OCI-LY3 (cell line): ENCODE data around the gene DMWD.

ENCODE experiments used
- H2AFZ ChIP-seq: fragments of 200-600, 300-600 bp; shearing (Covaris generic); 2 replicates; pipeline ENCODE4 v1.6.0; 2014; ENCODE audit warnings: antibody characterized with exemption, low read depth, low read length
- H3K27ac ChIP-seq: fragments of 200-600, 300-600 bp; sonication (generic); 2 replicates; pipeline ENCODE4 v1.5.1; 2014; ENCODE audit warnings: mild to moderate bottlenecking, low read length, moderate library complexity, mixed read lengths
- H3K27me3 ChIP-seq: fragments of 200-600, 300-600 bp; sonication (generic); 2 replicates; pipeline ENCODE4 v1.6.1; 2014; ENCODE audit warnings: low read depth, low read length, mixed read lengths
- H3K36me3 ChIP-seq: fragments of 200-600, 300-600 bp; sonication (generic); replicated peaks from 2 replicates; pipeline ENCODE3; 2014; ENCODE audit warnings: low read depth, low read length, mixed read lengths
- H3K4me1 ChIP-seq: fragments of 300-600, 200-600 bp; sonication (generic); 2 replicates; pipeline ENCODE4 v1.6.1; 2014; ENCODE audit warnings: low read length, mixed read lengths
- H3K4me2 ChIP-seq: fragments of 200-600, 300-600 bp; sonication (generic); 2 replicates; pipeline ENCODE4 v1.6.1; 2014; ENCODE audit warnings: low read length, mixed read lengths
- H3K4me3 ChIP-seq: fragments of 300-600, 200-600 bp; sonication (generic); 2 replicates; pipeline ENCODE4 v1.5.1; 2014; ENCODE audit warnings: antibody characterized with exemption, mild to moderate bottlenecking, low read length, moderate library complexity
- H3K79me2 ChIP-seq: fragments of 300-600, 200-600 bp; shearing (Covaris generic); 2 replicates; pipeline ENCODE4 v1.6.1; 2014; ENCODE audit warnings: mild to moderate bottlenecking, low read length, mixed read lengths
- H3K9ac ChIP-seq: fragments of 300-600, 200-600 bp; shearing (Covaris generic); 2 replicates; pipeline ENCODE4 v1.6.0; 2014; ENCODE audit warnings: mild to moderate bottlenecking, low read length, moderate library complexity
- H3K9me3 ChIP-seq: fragments of 200-600, 300-600 bp; shearing (Covaris generic); 2 replicates; pipeline ENCODE4 v1.6.1; 2014; ENCODE audit warnings: low read length, mixed read lengths; ENCODE audit not compliant: insufficient read depth
- H4K20me1 ChIP-seq: fragments of 200-600, 300-600 bp; sonication (generic); 2 replicates; pipeline ENCODE4 v1.6.1; 2016; ENCODE audit warnings: low read length, mixed read lengths; ENCODE audit not compliant: insufficient read depth
- CTCF ChIP-seq: fragments of 200-600, 300-600 bp; sonication (generic); IDR thresholded peaks from 2 replicates; pipeline ENCODE4 v1.5.1; 2014; ENCODE audit warnings: antibody characterized with exemption, low read length, low read depth
- EZH2phosphoT487 ChIP-seq: fragments of 200-600 bp; shearing (Covaris generic); IDR thresholded peaks from 2 replicates; pipeline ENCODE4 v1.6.1; 2018; ENCODE audit warnings: antibody characterized with exemption, mixed run types, low read depth

DMWD gene

GRCh38 chr19:45828523-45828922 is 35.9 kb upstream of the DMWD start:
- H3K4me3 ChIP-seq: no peak overlapping the region
- H3K36me3 ChIP-seq: peaks cover 84% of the 10 kb centered on the region

GRCh38 chr19:45827459-45828093 is 34.9 kb upstream of the DMWD start:
- Histone ChIP-seq H3K36me3 (peaks cover 93% of the 10 kb centered on the region), H3K4me3 (no peak overlapping the region), H3K4me1 (no peaks in the 10 kb centered on the region), H3K4me2 (no peak overlapping the region), H3K27ac (no peak overlapping the region), H3K27me3 (no peaks in the 10 kb centered on the region), H3K79me2 (no peaks in the 10 kb centered on the region), H3K9ac (no peak overlapping the region), H2AFZ (no peak overlapping the region), H4K20me1 (no peaks in the 10 kb centered on the region), H3K9me3 (no peaks in the 10 kb centered on the region)
- TF ChIP-seq EZH2phosphoT487 (no peak), CTCF (no peak)

More at GRCh38 chr19:45828523-45828922, 35.9 kb upstream of the DMWD start:
- no peak overlapping the region for H3K27ac ChIP-seq
- H3K9me3 ChIP-seq: no peaks in the 10 kb centered on the region
- TF ChIP-seq CTCF (no peak), EZH2phosphoT487 (no peak)
- H3K27me3 ChIP-seq: no peaks in the 10 kb centered on the region
- H3K4me2 ChIP-seq: no peak overlapping the region
- H3K79me2 ChIP-seq: no peaks in the 10 kb centered on the region
- no peaks in the 10 kb centered on the region for H4K20me1 ChIP-seq
- H3K9ac ChIP-seq: no peak overlapping the region
- H2AFZ ChIP-seq: no peak overlapping the region
- H3K4me1 ChIP-seq: no peaks in the 10 kb centered on the region

- Histone ChIP-seq H3K9ac (no peak overlapping the region), H3K27ac (no peak overlapping the region), H2AFZ (no peak overlapping the region), H3K4me1 (no peaks in the 10 kb centered on the region), H3K9me3 (no peaks in the 10 kb centered on the region), H3K79me2 (no peaks in the 10 kb centered on the region), H4K20me1 (no peaks in the 10 kb centered on the region), H3K4me2 (no peak overlapping the region), H3K27me3 (no peaks in the 10 kb centered on the region), H3K36me3 (peaks cover 91% of the 10 kb centered on the region), H3K4me3 (no peak overlapping the region)
- TF ChIP-seq CTCF (no peak), EZH2phosphoT487 (no peak)
Measured at GRCh38 chr19:45826934-45827333, 34.3 kb upstream of the DMWD start.

- Histone ChIP-seq H3K4me2 (no peak overlapping the region), H3K27me3 (no peaks in the 10 kb centered on the region), H3K4me1 (no peaks in the 10 kb centered on the region), H3K9ac (no peak overlapping the region), H2AFZ (no peak overlapping the region), H3K4me3 (no peak overlapping the region), H3K27ac (no peak overlapping the region), H3K79me2 (no peaks in the 10 kb centered on the region), H3K36me3 (peaks cover 92% of the 10 kb centered on the region), H4K20me1 (no peaks in the 10 kb centered on the region), H3K9me3 (no peaks in the 10 kb centered on the region)
- TF ChIP-seq EZH2phosphoT487: no peak
- TF ChIP-seq CTCF: no peak
Measured at GRCh38 chr19:45825917-45826893, 33.6 kb upstream of the DMWD start.
